ENCODE measurements around the gene GALNT9. TPM values are rescaled to one million over a fixed set of nuclear protein-coding genes. Genes with fewer than 3 reads are reported as not detected.
A peak's percentile ranks its signal among the peaks of the same experiment; 100 is the strongest.
"Not testable (repeated sequence)": the region's sequence is repeated elsewhere in the genome, so short reads cannot be mapped to it uniquely, and the experiment has no call there.

Gene GALNT9
- total RNA-seq, 1 experiment from 2014 or later = 0.45 TPM

DNA sequence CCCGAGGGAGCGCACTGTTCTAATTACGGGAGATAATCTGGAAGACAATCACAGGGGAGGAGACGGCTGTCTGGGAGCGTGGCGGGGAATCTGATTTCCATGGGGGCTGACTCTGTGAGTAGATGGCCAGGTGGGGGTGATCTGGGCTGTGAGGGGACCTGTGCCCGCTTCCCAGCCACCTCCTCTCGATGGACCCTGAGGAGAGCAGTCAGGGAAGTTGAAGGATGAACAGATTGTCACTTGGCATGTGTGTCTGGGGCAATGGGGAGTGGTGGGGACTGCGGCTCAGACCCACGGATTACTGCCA is 22.6 kb downstream of the GALNT9 start:
- Histone ChIP-seq H3K4me1 (no peaks in the 10 kb centered on the region), H3K36me3 (ENCODE audit: control insufficient read depth, insufficient read depth, low read length) (no peaks in the 10 kb centered on the region), H3K27me3 (replicated peaks; ENCODE audit: control insufficient read depth, insufficient read depth, low read length) (no peaks in the 10 kb centered on the region), H3K9me3 (peaks cover 5% of the 10 kb centered on the region; the same call in 1 of the 2 replicates), H3K4me3 (ENCODE audit: low read depth, low read length) (no peak overlapping the region)
- no TSS peak for BruUV-seq (replicated peaks)
- Mint-ChIP-seq H3K4me1 (ENCODE audit: low read depth, unreplicated experiment) (no peaks in the 10 kb centered on the region), H3K27ac (ENCODE audit: unreplicated experiment) (no peak overlapping the region), H3K4me3 (ENCODE audit: unreplicated experiment) (no peak overlapping the region), H3K27me3 (ENCODE audit: insufficient read depth, unreplicated experiment) (peaks cover 20% of the 10 kb centered on the region), H3K9me3 (ENCODE audit: unreplicated experiment) (no peaks in the 10 kb centered on the region), H3K36me3 (ENCODE audit: insufficient read depth, unreplicated experiment) (no peaks in the 10 kb centered on the region)
- TF ChIP-seq, protein P1, sequence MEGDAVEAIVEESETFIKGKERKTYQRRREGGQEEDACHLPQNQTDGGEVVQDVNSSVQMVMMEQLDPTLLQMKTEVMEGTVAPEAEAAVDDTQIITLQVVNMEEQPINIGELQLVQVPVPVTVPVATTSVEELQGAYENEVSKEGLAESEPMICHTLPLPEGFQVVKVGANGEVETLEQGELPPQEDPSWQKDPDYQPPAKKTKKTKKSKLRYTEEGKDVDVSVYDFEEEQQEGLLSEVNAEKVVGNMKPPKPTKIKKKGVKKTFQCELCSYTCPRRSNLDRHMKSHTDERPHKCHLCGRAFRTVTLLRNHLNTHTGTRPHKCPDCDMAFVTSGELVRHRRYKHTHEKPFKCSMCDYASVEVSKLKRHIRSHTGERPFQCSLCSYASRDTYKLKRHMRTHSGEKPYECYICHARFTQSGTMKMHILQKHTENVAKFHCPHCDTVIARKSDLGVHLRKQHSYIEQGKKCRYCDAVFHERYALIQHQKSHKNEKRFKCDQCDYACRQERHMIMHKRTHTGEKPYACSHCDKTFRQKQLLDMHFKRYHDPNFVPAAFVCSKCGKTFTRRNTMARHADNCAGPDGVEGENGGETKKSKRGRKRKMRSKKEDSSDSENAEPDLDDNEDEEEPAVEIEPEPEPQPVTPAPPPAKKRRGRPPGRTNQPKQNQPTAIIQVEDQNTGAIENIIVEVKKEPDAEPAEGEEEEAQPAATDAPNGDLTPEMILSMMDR (IDR thresholded peaks at IDR 0.05; ENCODE audit: insufficient read depth in 1 of 2, low read depth in 1 of 2, low read length in 1 of 2, severe bottlenecking in 1 of 2, unreplicated experiment in 1 of 2) = no peak
- ChIA-PET POLR2A (no interaction called here), CTCF (no interaction called here)
- no peak for DNase-seq
- intact Hi-C loops (cut with micrococcal nuclease; ENCODE audit: unreplicated experiment) = no loop called here

DNA sequence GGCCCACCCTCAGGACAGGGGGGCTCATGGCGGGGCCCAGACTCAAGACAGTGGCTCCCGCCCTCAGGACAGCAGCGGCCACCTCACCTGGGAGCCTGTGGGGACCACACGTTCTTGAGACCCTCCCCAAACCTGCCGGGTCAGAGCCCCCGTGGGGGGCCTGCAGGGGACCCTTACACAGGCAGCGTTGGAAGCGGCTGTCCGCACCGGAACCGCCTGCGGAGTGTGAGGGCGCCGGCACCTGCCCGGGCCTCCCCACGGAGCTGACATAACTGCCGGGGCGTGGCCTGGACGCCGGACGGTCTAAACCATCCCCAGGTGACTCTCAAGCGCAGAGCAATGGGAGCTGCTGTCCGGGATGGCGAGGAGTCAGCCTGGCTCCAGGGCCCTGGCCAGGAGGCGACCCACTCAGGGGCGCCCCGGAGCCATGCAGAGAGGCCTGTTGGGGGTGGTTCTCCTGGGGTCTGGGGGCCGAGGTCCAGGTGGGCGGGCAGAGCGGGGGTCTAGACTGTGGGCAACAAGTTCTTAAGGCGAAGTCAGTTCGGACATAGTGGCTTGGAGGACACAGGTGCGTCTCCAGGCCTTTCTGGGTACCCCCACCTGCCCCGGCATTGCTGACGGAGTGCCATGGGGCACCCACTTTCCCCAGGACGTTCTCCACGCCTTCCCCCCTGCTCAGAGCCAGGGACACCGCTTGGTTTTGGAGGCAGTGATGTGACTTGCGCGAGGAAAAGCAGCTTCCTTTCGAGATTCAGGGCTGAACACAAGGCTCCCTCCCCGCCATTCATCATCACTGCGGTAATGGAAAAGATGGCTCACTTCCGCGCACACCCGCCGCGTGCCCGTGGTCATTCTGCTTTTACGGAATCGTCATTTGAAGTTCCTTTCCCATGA is 23.2 kb downstream of the GALNT9 start:
- H3K27me3 Mint-ChIP-seq (ENCODE audit: insufficient read depth, unreplicated experiment) = peaks cover 20% of the 10 kb centered on the region
- no peaks in the 10 kb centered on the region for H3K36me3 Mint-ChIP-seq (ENCODE audit: insufficient read depth, unreplicated experiment)
- ChIA-PET POLR2A (no interaction called here), CTCF (interaction anchor here (1.5 kb wide), 1 partner anchor 108 kb away, joined by 3 read pairs; no protein-coding TSS in a partner anchor)
- Histone ChIP-seq H3K27me3 (replicated peaks; ENCODE audit: control insufficient read depth, insufficient read depth, low read length) (no peaks in the 10 kb centered on the region), H3K9me3 (peaks cover under 1% of the 10 kb centered on the region; the same call in 1 of the 2 replicates), H3K4me1 (no peaks in the 10 kb centered on the region), H3K4me3 (ENCODE audit: low read depth, low read length) (no peak overlapping the region), H3K36me3 (ENCODE audit: control insufficient read depth, insufficient read depth, low read length) (no peaks in the 10 kb centered on the region)
- no peak overlapping the region for H3K4me3 Mint-ChIP-seq (ENCODE audit: unreplicated experiment)
- peak in 1 of 2 experiments; percentile 25 for DNase-seq
- BruUV-seq (replicated peaks) = no TSS peak
- H3K9me3 Mint-ChIP-seq (ENCODE audit: unreplicated experiment) = no peaks in the 10 kb centered on the region
- intact Hi-C loops (cut with micrococcal nuclease; ENCODE audit: unreplicated experiment) = no loop called here
- no peak overlapping the region for H3K27ac Mint-ChIP-seq (ENCODE audit: unreplicated experiment)
- H3K4me1 Mint-ChIP-seq (ENCODE audit: low read depth, unreplicated experiment) = no peaks in the 10 kb centered on the region
- TF ChIP-seq, protein P1 (IDR thresholded peaks at IDR 0.05; ENCODE audit: insufficient read depth in 1 of 2, low read depth in 1 of 2, low read length in 1 of 2, severe bottlenecking in 1 of 2, unreplicated experiment in 1 of 2) = no peak

DNA sequence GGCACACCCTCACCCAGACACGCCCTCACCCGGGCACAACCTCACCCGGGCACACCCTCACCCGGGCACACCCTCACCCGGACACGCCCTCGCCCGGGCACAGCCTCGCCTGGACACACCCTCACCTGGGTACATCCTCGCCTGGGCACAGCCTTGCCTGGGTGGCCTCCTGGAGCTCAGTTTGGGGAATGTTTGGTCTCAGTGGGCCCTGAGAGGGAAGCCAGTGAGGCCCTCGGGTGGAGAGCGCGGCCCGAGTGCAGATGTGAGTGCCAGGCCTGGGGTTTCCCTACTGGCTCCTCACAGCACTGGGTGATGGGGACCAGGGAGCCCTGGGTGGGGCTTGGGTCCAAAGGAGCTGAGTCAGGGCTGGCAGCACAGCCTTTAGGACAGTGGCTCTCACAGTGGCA is 23.8 kb downstream of the GALNT9 start:
- H3K36me3 Mint-ChIP-seq (ENCODE audit: insufficient read depth, unreplicated experiment) = no peaks in the 10 kb centered on the region
- no peaks in the 10 kb centered on the region for H3K4me1 Mint-ChIP-seq (ENCODE audit: low read depth, unreplicated experiment)
- Histone ChIP-seq H3K4me1 (no peaks in the 10 kb centered on the region), H3K9me3 (no peaks in the 10 kb centered on the region), H3K36me3 (ENCODE audit: control insufficient read depth, insufficient read depth, low read length) (no peaks in the 10 kb centered on the region), H3K27me3 (replicated peaks; ENCODE audit: control insufficient read depth, insufficient read depth, low read length) (no peaks in the 10 kb centered on the region), H3K4me3 (ENCODE audit: low read depth, low read length) (no peak overlapping the region)
- ChIA-PET CTCF (interaction anchor here (1.5 kb wide), 1 partner anchor 108 kb away, joined by 3 read pairs; no protein-coding TSS in a partner anchor), POLR2A (no interaction called here)
- intact Hi-C loops (cut with micrococcal nuclease; ENCODE audit: unreplicated experiment) = no loop called here
- H3K27ac Mint-ChIP-seq (ENCODE audit: unreplicated experiment) = no peak overlapping the region
- no peak for DNase-seq
- H3K27me3 Mint-ChIP-seq (ENCODE audit: insufficient read depth, unreplicated experiment) = peaks cover 20% of the 10 kb centered on the region
- H3K4me3 Mint-ChIP-seq (ENCODE audit: unreplicated experiment) = no peak overlapping the region
- BruUV-seq (replicated peaks) = no TSS peak
- no peaks in the 10 kb centered on the region for H3K9me3 Mint-ChIP-seq (ENCODE audit: unreplicated experiment)
- TF ChIP-seq, protein P1 (IDR thresholded peaks at IDR 0.05; ENCODE audit: insufficient read depth in 1 of 2, low read depth in 1 of 2, low read length in 1 of 2, severe bottlenecking in 1 of 2, unreplicated experiment in 1 of 2) = no peak

DNA sequence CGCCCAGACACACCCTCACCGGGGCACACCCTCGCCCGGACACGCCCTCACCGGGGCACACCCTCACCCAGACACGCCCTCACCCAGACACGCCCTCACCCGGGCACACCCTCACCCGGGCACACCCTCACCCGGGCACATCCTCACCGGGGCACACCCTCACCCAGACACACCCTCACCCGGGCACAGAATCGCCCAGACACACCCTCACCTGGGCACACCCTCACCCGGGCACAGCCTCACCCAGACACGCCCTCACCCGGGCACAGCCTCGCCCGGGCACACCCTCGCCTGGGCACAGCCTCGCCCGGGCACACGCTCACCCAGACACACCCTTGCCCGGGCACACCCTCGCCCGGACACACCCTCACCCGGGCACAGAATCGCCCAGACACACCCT is 24.5 kb downstream of the GALNT9 start:
- POLR2A ChIA-PET; H3K4me3 ChIP-seq (ENCODE audit: low read depth, low read length); H3K27me3 ChIP-seq (replicated peaks; ENCODE audit: control insufficient read depth, insufficient read depth, low read length); H3K9me3 Mint-ChIP-seq (ENCODE audit: unreplicated experiment); intact Hi-C loops (cut with micrococcal nuclease; ENCODE audit: unreplicated experiment); H3K27ac Mint-ChIP-seq (ENCODE audit: unreplicated experiment); BruUV-seq (replicated peaks); H3K4me1 Mint-ChIP-seq (ENCODE audit: low read depth, unreplicated experiment); H3K4me1 ChIP-seq; H3K36me3 ChIP-seq (ENCODE audit: control insufficient read depth, insufficient read depth, low read length); H3K4me3 Mint-ChIP-seq (ENCODE audit: unreplicated experiment); H3K9me3 ChIP-seq; H3K36me3 Mint-ChIP-seq (ENCODE audit: insufficient read depth, unreplicated experiment); DNase-seq: not testable (repeated sequence)
- peaks cover 20% of the 10 kb centered on the region for H3K27me3 Mint-ChIP-seq (ENCODE audit: insufficient read depth, unreplicated experiment)
- CTCF ChIA-PET = interaction anchor here (1.5 kb wide), 1 partner anchor 109 kb away, joined by 3 read pairs; no protein-coding TSS in a partner anchor

DNA sequence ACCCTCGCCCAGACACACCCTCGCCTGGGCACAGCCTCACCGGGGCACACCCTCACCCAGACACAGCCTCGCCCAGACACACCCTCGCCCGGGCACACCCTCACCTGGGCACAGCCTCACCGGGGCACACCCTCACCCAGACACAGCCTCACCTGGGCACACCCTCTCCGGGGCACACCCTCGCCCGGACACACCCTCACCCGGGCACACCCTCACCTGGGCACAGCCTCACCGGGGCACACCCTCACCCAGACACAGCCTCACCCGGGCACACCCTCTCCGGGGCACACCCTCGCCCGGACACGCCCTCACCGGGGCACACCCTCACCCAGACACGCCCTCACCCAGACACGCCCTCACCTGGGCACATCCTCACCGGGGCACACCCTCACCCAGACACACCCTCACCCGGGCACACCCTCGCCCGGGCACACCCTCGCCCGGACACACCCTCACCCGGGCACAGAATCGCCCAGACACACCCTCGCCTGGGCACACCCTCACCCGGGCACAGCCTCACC is 25.5 kb downstream of the GALNT9 start:
- H3K4me1 ChIP-seq; H3K9me3 ChIP-seq; CTCF ChIA-PET; H3K36me3 ChIP-seq (ENCODE audit: control insufficient read depth, insufficient read depth, low read length); intact Hi-C loops (cut with micrococcal nuclease; ENCODE audit: unreplicated experiment); H3K4me1 Mint-ChIP-seq (ENCODE audit: low read depth, unreplicated experiment); H3K9me3 Mint-ChIP-seq (ENCODE audit: unreplicated experiment); H3K36me3 Mint-ChIP-seq (ENCODE audit: insufficient read depth, unreplicated experiment); DNase-seq; H3K27ac Mint-ChIP-seq (ENCODE audit: unreplicated experiment); H3K27me3 ChIP-seq (replicated peaks; ENCODE audit: control insufficient read depth, insufficient read depth, low read length); POLR2A ChIA-PET; BruUV-seq (replicated peaks); H3K4me3 ChIP-seq (ENCODE audit: low read depth, low read length); H3K4me3 Mint-ChIP-seq (ENCODE audit: unreplicated experiment): not testable (repeated sequence)
- H3K27me3 Mint-ChIP-seq (ENCODE audit: insufficient read depth, unreplicated experiment) = peaks cover 16% of the 10 kb centered on the region
